Superior temporal gyrus (tissue), 1 donor: ENCODE results near the gene MTMR2.

Source experiments
- DNase-seq: peaks from one replicate; pipeline ENCODE4 v3.0.0-alpha.2; 2016; ENCODE audit errors: extremely low spot score

MTMR2 gene

GRCh38 chr11:95923728-95924413 lies at the start of gene MTMR2:
Gene MTMR2, minus strand, starts transcription at chr11:95924107. Its CDS starts 153 bp downstream, at chr11:95923954.
- DNase-seq, result peak; percentile 87

GRCh38 chr11:95972060-95972459 lies 48.2 kb upstream of the MTMR2 start:
- no peak for DNase-seq

GRCh38 chr11:95968585-95968984 lies 44.7 kb upstream of the MTMR2 start:
- DNase-seq, result peak; percentile 35

- no peak for DNase-seq
These were observed 40.4 kb upstream of the MTMR2 start for GRCh38 chr11:95964281-95964680.

GRCh38 chr11:95961758-95962157 lies 37.9 kb upstream of the MTMR2 start:
- DNase-seq, result no peak

GRCh38 chr11:95950905-95951304 lies 27.0 kb upstream of the MTMR2 start:
- no peak for DNase-seq

GRCh38 chr11:95948637-95949036 lies 24.7 kb upstream of the MTMR2 start:
- no peak for DNase-seq

- DNase-seq, result no peak
These were observed 20.7 kb upstream of the MTMR2 start for GRCh38 chr11:95944623-95945022.

- DNase-seq, result no peak
These were observed 19.6 kb upstream of the MTMR2 start for GRCh38 chr11:95943546-95943945.

- no peak for DNase-seq
These were observed 15.2 kb upstream of the MTMR2 start for GRCh38 chr11:95939091-95939490.

GRCh38 chr11:95937358-95937757 lies 13.5 kb upstream of the MTMR2 start:
- no peak for DNase-seq

GRCh38 chr11:95933594-95933993 lies 9.7 kb upstream of the MTMR2 start:
- DNase-seq, result no peak

- no peak for DNase-seq
These were observed 8.0 kb upstream of the MTMR2 start for GRCh38 chr11:95931916-95932315.

- no peak for DNase-seq
These were observed 7.0 kb upstream of the MTMR2 start for GRCh38 chr11:95930948-95931347.

- DNase-seq, result no peak
These were observed 2.8 kb upstream of the MTMR2 start for GRCh38 chr11:95926726-95927125.

- DNase-seq, result no peak
These were observed 1.1 kb upstream of the MTMR2 start for GRCh38 chr11:95925011-95925410.

GRCh38 chr11:95924414-95924760 lies 480 bp upstream of the MTMR2 start:
- DNase-seq, result no peak

- DNase-seq, result no peak
These were observed 524 bp downstream of the MTMR2 start for GRCh38 chr11:95923439-95923727.

GRCh38 chr11:95922536-95923438 lies 1.1 kb downstream of the MTMR2 start:
- peak; percentile 76 for DNase-seq

GRCh38 chr11:95922099-95922498 lies 1.8 kb downstream of the MTMR2 start:
- peak; percentile 68 for DNase-seq

- DNase-seq, result no peak
These were observed 3.3 kb downstream of the MTMR2 start for GRCh38 chr11:95920460-95921105.

GRCh38 chr11:95919514-95919913 lies 4.4 kb downstream of the MTMR2 start:
- DNase-seq, result peak; percentile 41

GRCh38 chr11:95918720-95919119 lies 5.2 kb downstream of the MTMR2 start:
- DNase-seq, result no peak
